HG03571 (cell line): Measurements from ENCODE around the gene LRP1B.
A peak's percentile ranks its signal among the peaks of the same experiment; 100 is the strongest.
"Not testable (repeated sequence)": the region's sequence is repeated elsewhere in the genome, so short reads cannot be mapped to it uniquely, and the experiment has no call there.

Source experiments
- ATAC-seq: cut with Tn5 transposase; IDR thresholded peaks from one replicate; pipeline ENCODE4 v1.9.1; 2021; ENCODE audit not compliant: unreplicated experiment

LRP1B gene

DNA sequence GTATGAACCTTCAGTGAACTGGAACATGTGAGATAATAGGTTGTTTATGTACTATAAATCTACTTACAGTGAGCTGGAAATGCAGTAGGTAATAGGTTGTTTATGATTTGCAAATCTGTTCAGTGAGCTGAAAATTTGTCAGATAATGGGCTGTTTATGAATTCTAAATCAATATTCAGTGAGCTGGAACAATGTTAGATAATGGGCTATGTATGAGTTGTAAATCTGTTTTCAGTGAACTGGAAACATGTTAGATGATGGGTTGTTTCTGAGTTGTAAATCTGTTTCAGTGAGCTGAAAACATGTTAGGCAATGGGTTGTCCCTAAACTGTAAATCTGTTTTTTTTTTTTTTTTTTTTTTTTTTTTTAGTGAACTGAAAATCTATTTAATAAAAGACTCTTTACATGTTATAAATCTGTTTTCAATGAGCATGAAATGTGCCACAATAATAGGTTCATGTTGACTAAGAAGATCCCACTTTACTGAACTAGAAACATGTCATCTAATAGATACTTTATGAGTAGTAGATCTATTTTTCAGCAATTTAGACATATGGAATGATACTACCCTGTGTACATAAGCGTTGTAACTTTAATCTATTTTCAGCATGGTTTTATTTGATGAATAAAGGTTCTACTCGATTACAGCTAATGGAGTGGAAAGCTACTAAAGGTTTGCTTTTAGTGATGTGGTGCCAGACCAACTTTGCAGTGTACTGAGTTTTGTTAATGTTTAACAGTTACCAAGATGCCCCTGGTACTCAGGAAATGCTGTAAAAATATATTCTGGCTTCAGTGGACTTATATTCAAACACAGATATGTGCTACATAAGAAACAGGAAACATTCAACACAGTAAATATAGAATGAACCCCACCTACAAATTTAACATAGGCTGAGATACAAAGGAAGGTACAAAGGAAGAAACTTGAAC is 1471.8 kb downstream of the LRP1B start:
- ATAC-seq, result no peak

DNA sequence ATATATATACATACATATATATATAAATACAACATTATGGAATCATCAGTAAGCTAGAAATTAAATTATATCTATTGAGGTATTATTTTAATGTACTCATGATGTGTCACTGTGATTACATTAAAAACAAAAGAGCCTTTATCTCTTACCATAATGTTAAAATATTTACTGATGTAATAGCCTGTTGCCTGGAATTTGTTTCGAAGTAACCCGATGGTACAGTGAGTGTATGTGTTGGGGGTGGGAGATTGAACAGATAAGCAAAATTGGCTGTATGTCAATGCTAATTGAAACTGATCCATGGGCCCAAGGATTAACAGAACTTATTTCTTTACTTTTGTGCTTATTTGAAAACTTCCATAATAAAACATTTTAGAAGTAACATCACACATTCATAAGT is 1473.2 kb downstream of the LRP1B start:
- no peak for ATAC-seq

DNA sequence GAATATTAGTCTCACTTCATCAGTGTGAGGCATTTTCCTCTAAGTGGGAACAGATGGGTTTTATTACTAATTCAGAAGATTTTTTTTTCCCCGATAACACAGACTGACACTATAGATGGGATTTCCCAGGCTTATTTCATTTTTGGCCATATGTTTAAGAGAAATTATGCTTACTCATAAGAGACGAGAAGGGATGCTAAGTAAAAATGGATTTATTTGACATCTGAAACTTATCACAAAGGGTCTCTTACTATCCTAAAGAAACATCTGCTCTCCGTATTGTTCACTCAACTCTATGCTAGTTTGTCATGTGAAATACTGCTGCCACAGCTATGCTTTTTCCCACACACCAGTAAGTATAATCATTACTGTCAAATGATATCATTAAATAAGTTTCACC is 1476.3 kb downstream of the LRP1B start:
- no peak for ATAC-seq

DNA sequence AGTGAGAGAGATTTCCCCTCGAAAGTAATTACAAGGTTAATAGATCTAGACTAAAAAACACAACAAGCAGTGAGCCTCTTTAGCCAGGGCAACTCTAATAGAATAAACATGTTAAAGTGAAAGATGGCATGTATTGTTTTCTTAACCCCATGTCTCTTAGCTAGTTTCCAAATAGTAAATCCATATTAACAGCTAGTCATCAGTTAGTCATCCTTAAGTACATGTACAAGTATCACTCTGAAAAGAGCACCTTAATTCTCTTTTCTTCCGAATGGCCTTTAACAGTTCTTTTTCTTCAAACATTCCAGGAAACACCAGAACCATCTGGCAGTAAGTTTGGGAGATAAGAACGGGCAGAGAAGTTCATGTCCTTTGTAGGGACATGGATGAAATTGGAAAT is 1480.0 kb downstream of the LRP1B start:
- no peak for ATAC-seq

DNA sequence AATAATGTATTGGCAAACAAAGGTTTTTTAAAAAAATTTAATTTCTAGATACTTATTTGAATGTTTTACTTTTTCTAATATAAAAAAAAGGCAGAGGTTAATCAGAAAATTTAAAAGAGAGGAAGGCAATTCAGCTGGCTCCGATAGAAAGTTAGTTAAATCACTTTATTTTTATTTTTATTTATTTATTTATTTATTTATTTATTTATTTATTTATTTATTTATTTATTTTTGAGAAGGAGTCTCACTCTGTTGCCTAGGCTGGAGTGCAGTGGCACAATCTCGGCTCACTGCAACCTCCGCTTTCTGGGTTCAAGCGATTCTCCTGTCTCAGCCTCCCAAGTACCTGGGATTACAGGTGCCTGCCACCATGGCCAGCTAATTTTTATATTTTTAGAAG is 1480.7 kb downstream of the LRP1B start:
- ATAC-seq, result not testable (repeated sequence)

DNA sequence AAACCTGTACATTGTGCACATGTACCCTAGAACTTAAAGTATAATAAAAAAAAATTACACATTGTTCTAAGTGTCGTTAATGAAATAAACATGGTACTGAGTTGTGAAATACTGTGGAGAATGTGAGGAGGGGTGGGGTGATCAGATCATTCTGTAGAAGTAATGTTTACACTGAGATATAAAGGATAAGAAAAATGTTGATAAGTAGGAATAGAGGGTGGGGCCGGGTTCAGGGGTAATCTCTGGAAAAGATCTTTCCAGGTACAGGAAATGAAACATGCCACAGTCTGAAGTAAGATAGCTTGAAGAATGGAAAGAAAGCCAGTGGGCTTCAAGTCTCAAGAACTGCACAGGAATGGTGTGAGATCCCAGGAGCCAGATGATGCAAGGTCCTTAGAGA is 1482.4 kb downstream of the LRP1B start:
- ATAC-seq, result no peak

DNA sequence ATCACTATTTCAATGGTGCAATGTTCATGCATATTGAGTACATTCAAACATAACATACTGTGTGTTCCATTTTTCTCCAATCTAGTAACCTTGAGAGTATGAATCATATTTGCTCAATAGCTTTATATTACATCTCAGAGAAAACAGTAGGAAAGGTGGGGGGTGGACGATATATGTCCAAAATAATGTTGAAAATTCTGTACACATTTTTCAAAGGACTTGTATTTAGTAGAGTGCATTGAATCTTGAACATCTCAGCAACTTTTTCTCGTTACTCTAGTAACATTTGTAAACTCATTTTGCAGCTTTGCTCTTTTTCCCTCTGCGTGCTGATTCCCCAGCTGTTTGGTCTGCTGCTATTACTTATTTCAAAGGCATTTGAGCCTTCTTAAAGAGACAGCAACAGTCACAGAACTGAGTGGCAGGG is 1487.0 kb downstream of the LRP1B start:
- no peak for ATAC-seq

DNA sequence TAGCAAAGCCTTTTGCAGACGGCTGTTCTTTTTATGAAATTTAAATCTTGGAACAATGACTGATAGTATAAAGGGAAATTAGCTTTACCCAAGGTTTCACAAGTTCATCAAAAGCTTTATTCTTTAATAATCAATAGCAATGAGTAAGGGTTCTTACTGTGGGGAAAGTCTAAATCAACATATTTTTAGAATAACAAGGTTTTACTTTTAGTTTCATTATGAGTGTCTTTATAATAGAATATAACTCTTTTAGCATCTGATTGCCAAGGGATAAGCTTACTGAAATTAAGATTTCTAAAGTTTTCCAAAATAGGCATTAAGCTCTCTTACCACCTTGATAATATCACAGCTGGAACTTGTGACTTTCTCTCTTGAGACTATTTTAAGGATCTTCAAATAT is 1489.7 kb downstream of the LRP1B start:
- ATAC-seq, result no peak

DNA sequence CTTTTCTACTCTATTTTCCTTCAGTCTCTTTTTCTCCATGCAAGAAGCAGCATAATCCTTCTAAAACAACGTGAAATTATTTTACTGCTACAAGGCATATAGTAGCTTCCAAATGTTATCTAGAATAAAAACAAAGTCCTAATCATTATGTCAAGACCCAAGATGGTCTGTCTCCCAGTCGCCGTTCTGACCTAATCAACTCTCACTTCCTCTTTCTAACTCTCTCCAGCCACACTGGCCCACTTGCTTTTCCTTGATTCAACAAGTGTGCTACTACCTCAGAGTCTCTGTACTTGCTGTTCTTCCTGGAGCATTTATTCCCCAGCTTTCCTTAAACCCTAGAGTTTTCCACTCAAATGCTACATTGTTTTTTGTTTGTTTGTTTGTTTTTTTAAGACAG is 1491.2 kb downstream of the LRP1B start:
- peak; percentile 87 for ATAC-seq

DNA sequence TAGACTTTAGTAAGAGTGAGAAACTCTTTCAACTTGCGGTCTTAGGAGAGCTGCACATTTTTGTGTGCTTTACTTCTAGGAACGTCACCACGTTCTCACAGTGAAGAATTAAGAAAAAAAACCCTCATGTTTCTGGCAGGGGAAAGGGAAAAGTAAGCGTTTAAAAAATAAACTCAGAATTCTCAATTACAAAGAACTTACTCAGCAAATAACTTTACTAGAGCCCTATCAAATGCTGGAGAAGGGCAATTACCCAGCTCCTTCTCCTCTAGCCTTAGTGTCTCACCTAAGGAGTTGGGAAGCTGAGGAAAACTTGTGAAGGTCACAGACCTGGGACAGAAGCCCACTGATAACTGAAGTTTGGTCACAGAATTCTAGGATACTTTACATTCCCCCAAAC is 1500.3 kb downstream of the LRP1B start:
- ATAC-seq, result no peak

DNA sequence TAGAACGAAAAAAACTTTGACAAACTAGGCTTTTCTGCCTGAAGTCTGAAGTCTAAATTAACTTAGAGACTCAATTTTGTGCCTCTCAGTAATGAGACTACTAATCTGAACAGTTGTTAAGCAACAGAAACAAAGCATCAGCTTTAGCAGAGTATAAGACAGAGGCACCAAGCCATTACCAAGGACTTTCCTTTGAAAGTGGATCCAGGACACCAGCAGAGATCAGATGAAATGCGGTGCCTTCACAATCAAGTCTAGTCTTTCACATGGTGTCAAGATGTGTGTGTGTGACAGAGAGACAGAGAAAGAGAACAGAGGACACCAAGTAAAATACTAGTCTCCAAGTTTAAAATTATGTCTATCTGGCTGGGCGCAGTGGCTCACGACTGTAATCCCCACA is 1502.9 kb downstream of the LRP1B start:
- ATAC-seq, result no peak

DNA sequence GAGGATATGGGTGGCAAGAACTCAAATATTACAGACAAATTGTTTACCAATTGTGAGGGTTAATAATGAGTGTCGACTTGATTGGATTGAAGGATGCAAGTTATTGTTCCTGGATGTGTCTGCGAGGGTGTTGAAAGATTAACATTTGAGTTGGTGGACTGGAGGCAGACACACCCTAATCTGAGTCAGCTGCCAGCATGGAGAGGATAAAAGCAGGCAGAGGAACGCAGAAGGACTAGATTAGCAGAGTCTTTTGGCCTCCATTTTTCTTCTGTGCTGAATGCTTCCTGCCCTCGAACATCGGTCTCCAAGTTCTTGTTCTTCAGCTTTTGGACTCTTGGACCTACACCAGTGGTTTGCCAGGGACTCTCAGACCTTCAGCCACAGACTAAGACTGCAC is 1503.7 kb downstream of the LRP1B start:
- ATAC-seq, result no peak

DNA sequence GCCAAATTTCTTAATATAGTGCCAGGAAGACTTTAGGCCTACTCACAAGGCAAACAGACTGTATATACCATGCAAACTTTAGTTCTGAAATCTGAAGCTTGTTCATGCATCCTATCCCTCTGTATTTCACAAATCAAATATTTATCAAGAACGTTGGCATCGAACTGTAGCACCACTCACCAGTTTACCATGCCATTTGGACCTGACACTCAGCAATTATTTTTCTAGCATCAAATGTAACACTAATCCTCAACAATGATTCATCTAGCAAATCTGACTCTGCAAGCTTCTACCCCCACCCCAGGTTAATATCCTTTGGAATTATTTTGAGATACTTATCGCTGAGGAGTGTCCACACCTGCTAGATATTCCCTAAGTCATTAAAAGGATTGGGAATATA is 1506.6 kb downstream of the LRP1B start:
- no peak for ATAC-seq

DNA sequence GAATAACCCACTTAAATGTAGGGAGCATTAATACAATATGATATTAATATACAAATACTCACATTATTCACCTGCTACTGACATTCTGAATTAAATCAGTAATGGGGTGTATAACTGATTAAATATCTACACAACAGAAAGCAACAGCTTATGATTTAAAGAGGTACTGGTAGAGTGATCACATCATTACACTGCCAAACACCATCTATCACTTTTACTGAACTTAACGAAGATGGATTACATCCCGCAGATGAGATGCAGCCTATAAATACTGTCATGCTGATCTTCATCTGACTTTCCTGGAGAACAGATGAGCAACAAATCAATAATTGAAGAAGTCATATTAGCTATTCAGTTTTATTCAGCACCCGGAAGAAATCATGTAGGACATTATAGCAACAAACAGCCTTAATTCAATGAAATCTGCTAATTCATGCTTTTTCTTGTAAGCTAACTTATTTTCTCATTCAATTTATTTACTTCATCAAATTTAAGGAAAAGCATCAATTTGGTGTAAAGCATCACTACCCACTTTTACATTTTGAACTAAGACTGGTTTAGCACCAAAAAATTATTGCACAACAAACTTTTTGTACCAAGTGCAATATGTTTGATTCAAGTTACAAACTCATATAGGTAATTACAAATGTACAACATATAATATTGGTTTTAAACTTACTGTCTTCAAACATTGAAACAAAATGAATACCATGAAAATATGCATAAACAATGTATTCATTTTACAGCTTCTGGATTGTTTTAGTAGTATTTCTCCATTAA is 1509.0 kb downstream of the LRP1B start:
- ATAC-seq, result no peak

DNA sequence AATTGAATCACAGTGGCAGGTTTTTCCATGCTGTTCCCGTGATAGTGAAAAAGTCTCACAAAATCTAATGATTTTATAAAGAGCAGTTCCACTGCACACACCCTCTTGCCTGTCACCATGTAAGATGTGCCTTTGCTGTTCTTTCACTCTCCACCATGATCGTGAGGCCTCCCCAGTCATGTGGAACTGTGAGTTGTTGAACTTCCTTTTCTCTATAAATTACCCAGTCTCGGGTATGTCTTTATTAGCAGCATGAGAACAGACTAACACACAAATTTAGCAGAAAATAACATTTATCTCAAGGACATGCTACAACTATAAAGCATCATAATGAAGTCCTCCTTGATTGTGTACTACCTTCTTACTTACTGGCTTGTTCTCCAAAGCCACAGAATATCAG is 1526.0 kb downstream of the LRP1B start:
- ATAC-seq, result peak; percentile 73

DNA sequence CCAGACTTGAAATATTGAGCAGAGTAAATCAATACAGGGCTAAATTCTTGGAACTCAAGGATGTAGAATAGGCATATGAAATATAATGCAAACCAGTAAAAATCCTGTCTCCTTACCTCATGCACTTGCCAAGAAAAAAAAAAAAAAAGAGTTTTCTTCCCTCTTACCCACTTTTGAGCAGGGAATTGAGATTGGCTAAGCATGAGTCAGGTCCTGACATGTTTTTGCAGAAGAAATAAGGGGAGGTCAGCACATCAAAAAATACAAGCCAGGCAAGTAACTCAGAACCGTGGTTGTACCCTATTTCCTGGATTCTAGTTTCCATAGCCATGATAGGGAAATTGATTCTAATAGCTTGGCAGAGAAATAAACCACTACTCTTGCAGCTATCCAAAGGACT is 1526.7 kb downstream of the LRP1B start:
- ATAC-seq, result no peak

DNA sequence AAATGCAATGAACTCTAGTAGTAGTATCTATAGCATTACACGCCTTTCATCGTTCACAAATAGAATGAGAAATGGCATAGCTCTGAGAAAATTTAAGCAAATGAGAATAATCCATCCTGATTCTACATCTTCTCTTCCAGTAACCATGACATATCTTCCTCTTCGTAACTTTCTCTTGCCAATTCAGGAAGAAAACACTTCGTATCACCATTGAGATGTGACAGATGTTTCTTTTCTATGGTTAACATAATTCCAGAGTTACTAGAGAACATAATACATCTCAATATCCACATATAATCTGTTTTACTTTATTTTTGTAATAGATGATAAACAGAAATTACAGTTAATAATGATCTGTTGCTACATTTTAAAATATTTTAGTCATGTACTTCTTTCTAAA is 1527.4 kb downstream of the LRP1B start:
- ATAC-seq, result no peak

DNA sequence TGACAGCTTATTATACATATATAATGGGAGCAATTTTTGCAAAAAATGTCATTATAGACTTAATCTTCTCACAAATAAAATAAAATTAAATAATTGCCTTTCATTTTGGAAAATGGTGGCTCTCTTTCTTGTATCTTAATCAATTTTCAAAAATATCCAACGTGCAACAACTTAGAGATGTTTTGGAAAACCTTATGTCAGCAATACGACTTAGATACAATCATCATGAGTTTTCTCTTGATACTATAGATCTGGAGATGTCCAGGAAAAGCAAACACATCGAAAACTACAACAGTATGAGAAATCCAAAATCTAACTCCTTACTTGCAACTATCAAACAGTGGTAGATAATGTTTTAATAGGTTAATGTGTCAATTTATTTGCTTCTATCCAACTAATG is 1529.0 kb downstream of the LRP1B start:
- no peak for ATAC-seq

DNA sequence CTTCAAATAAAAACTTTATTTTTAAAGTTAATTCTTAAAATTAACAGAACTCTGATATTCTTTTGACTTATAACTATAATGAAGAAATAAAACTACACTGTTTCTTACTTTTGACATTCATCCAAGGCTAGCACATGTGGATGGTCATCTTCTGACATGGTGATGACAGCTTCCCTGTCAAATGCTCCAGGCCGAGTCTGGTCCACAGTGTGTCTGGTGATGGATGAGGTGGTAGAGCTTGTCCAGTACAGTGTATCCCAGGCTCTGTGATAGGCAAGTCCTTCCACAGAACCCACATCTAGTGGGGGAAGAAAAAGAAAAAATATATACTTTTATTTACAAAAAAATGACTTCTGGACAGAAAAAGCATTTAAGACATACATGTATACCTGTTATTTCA is 1529.5 kb downstream of the LRP1B start:
- no peak for ATAC-seq

DNA sequence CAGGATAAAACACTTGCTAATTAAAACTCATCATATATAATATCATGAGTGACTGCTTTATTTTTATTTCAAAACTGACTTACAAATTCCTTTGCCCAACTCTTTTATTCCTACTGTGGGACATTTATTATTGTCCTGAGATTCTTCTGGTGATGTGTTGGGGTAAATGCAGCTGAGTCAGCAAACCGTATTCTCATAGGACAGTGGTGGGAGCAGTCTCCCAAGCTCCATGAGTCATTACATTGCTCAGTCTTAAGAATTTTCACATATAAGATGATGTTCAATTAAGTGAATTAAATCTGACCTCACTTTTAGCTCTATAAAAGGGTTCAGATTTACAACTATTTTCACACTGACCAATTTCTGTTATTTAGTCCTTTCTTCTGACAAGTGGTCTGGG is 1530.7 kb downstream of the LRP1B start:
- ATAC-seq, result no peak

DNA sequence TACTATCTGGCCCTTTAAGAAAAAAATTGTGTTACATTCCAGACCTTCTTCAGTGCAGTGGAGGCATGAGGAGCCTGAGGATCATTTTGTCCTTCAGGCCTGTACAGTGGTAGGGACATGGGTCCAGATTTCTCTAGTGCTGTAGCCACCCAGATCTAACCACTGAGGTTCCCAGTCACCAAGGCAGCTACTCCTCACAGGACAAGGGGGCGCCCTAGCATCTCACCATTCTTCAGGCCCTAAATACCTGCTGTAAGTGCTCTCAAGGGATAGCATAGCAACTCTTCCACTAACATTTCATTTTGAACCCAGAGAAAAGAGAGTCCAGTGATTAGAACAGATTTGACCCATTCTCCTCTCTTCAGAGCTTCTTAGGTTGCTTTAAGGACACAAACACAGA is 1533.0 kb downstream of the LRP1B start:
- no peak for ATAC-seq

DNA sequence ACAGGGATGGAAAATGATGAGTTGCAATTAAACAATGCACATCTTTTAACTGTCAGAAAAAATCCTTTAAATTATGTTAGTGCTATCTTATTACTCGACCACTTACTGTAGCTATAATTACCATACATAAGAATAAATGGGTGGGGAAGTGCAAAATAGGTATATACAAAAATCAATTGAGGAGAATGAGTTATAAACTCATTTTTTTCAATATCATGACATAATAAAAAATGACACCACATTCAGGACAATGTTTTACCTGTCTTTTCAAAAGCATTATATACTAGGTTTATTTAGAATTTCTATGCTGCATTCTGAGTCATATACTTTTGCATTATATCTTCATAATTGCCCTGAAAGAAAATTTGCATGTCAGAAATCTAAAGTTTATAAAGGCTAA is 1533.6 kb downstream of the LRP1B start:
- no peak for ATAC-seq
